Measurements from ENCODE around the gene FHL3.

GRCh38 chr1:38013227-38013622 is 7.9 kb upstream of the FHL3 start:
- TF ChIP-seq, protein P1, sequence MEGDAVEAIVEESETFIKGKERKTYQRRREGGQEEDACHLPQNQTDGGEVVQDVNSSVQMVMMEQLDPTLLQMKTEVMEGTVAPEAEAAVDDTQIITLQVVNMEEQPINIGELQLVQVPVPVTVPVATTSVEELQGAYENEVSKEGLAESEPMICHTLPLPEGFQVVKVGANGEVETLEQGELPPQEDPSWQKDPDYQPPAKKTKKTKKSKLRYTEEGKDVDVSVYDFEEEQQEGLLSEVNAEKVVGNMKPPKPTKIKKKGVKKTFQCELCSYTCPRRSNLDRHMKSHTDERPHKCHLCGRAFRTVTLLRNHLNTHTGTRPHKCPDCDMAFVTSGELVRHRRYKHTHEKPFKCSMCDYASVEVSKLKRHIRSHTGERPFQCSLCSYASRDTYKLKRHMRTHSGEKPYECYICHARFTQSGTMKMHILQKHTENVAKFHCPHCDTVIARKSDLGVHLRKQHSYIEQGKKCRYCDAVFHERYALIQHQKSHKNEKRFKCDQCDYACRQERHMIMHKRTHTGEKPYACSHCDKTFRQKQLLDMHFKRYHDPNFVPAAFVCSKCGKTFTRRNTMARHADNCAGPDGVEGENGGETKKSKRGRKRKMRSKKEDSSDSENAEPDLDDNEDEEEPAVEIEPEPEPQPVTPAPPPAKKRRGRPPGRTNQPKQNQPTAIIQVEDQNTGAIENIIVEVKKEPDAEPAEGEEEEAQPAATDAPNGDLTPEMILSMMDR (IDR thresholded peaks at IDR 0.05), result no peak
- no peak for TF ChIP-seq POLR2A (IDR thresholded peaks at IDR 0.05)

All from body of pancreas (tissue), 4 donors.